ENCODE data around the gene FAM174C. TPM values are rescaled to one million over a fixed set of nuclear protein-coding genes. Genes with fewer than 3 reads are reported as not detected.
"Not testable (repeated sequence)": the region's sequence is repeated elsewhere in the genome, so short reads cannot be mapped to it uniquely, and the experiment has no call there.

The FAM174C gene
- polyA plus RNA-seq, 3 donors from 2014 or later, result 50.5 to 98.4 (median 86.9) TPM

DNA sequence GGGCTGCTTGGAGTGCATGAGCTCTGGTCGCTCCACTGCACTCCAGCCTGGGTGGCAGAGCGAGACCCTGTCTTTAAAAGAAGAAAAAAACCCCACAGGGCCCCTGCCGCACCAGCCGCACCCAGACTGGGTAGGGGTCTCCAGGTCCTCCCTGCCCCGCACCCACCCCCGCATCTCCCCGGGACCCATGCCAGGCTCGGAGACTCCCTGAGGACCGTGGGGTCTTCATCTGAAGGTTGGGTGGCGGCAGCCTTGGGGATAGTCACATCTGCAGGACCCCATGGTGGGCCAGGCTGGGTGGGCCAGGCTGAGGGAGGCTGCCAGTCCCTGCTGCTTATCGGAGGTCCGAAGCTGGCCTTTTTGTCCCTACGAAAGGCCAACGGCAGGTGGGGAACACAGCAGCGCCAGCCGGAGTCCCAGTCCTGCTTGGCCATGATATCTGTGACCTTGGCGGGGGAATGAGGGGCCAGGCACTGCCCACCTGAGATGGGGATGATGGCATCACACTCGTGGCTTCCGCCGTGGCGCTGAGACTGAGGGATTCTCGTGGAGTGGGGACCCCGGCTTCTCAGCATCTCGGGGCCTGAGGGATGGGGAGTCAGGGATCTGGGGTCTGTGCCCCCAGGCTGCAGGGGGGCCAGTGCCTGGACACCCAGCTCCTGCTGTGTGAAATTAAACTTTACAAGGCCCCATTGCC is 21.4 kb downstream of the FAM174C start:
- H3K4me1 Mint-ChIP-seq, result peaks cover 0 to 4% of the 10 kb centered on the region in 2 donors
- H3K27me3 Mint-ChIP-seq (ENCODE audit: low read depth in 3 of 3), result peaks cover 0 to 12% (median 3%) of the 10 kb centered on the region in 3 donors
- H3K4me3 Mint-ChIP-seq, result peak overlapping the region in 2 of 5 donors; percentile 7 to 29
- no peak for DNase-seq
- no peak overlapping the region for H3K27ac Mint-ChIP-seq
- no peaks in the 10 kb centered on the region for H3K36me3 Mint-ChIP-seq
- H3K9me3 Mint-ChIP-seq, result no peaks in the 10 kb centered on the region

DNA sequence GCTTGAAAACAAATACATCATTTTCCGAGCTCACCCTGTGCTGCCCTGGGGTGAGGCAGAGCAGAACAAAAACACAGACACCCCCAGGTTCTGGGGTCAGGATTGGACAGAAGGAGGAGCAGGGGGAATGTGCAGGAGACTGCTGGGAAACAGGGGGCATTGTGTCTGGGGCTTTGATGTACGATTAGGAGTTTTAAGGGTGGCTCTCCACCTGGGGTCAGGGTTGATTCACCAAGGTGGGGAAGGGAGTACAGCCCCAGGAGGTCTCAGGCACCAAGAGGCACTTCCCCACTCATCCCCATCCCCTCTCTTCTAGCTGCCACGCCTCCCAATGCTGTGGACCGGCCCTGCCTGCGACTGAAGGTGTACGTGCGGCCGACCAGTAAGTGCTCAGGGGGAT is 22.9 kb downstream of the FAM174C start:
- H3K9me3 Mint-ChIP-seq, result no peaks in the 10 kb centered on the region
- no peak overlapping the region for H3K27ac Mint-ChIP-seq
- H3K4me1 Mint-ChIP-seq, result peaks cover 0 to 4% of the 10 kb centered on the region in 2 donors
- H3K27me3 Mint-ChIP-seq (ENCODE audit: low read depth in 3 of 3), result peaks cover 0 to 8% (median 3%) of the 10 kb centered on the region in 3 donors
- no peak overlapping the region for H3K4me3 Mint-ChIP-seq
- no peaks in the 10 kb centered on the region for H3K36me3 Mint-ChIP-seq
- DNase-seq, result no peak

DNA sequence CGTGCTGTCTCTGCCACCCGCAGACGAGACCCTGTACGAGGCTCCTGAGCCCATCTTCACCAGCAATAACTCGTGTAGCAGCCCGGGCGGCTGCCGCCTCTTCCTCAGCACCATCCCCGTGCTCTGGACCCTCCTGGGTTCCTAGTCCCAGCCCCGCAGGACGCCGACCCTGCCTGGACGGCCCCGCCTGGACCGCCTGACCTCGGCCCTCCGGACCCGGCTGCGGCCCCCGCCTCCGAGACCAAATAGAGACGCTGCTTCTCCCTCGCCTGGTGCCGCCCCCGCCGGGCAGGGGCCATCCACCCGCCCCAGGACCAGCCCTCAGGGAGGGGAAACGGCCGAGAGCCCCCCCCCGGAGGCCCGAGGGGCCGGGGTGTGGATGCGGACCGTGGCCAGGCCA is 24.5 kb downstream of the FAM174C start:
- H3K9me3 Mint-ChIP-seq, result no peaks in the 10 kb centered on the region
- DNase-seq, result no peak
- no peaks in the 10 kb centered on the region for H3K36me3 Mint-ChIP-seq
- no peak overlapping the region for H3K27ac Mint-ChIP-seq
- H3K27me3 Mint-ChIP-seq (ENCODE audit: low read depth in 3 of 3), result peaks cover 0 to 8% (median 3%) of the 10 kb centered on the region in 3 donors
- H3K4me1 Mint-ChIP-seq, result peaks cover 0 to 4% of the 10 kb centered on the region in 2 donors
- H3K4me3 Mint-ChIP-seq, result no peak overlapping the region

DNA sequence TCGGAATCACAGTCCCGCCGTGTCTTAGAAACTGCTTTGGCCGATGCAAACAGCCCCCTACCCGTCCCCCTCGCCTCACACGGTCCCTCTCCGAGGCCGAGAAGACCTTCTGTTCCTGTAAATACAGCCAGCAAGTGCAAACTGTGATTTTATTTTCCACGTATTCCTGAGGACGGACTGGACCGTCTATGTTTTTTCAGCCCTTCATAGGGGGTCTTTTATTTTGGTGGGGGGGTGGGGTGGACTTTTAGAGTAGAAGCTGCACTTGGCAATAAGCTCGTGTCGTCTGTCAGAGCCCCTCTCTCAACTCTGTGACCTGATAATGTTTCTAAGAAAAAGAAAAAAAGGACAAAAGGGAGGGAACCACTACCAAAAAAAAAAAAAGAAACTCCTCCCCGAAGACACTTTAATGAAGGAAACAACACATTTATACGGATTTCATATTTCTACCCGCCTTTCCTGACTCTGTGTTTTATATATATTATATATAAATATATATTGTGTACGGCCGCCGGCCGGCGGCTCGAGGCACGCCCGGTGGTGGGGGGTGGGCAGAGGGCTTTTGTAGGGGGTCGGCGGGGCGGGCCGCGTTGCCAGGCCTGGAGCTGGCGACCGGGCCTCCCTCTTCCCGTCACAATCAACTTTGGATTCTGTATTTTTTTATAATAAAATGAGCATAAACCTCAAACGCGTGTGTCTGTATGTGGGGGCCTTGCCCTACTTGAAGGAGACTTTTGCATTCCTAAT is 25.6 kb downstream of the FAM174C start:
- no peaks in the 10 kb centered on the region for H3K9me3 Mint-ChIP-seq
- H3K27ac Mint-ChIP-seq, result no peak overlapping the region
- H3K36me3 Mint-ChIP-seq, result no peaks in the 10 kb centered on the region
- DNase-seq, result no peak
- H3K27me3 Mint-ChIP-seq (ENCODE audit: low read depth in 3 of 3), result peaks cover 0 to 8% (median 3%) of the 10 kb centered on the region in 3 donors
- peaks cover 0 to 4% of the 10 kb centered on the region in 2 donors for H3K4me1 Mint-ChIP-seq
- H3K4me3 Mint-ChIP-seq, result no peak overlapping the region

DNA sequence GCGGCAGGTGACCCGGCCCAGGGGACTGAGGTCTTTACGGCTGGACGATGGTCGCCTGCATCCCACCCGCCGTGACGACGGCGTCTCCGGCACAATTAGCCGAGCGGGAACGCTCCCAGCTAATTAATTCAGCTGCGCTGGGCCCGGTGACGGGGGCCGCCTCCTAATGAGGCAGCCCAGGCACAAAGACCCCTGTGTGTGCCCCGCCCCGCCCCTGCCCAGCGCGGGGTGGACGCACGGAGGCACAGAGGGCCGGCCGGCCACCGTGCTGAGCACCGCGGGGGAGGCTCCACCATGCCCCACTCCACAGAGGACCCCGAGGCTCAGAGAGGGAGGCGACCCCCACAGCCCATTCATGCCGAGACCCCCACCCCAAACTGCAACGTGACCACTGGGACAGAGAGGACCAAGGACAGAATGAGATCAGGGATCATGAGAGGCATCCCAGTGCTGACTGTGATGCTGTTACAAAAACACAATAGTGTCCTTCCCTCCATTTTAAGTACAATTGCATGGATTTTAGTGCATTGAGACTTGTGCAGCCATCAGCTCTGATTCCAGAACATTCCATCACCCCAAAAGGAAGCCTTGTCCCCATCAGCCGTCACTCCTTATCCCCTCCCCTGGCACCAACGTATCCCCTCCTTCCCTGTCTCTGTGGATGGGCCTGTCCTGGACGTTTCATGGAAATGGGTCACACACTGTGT is 27.4 kb downstream of the FAM174C start:
- H3K27ac Mint-ChIP-seq, result no peak overlapping the region
- H3K36me3 Mint-ChIP-seq, result no peaks in the 10 kb centered on the region
- no peaks in the 10 kb centered on the region for H3K9me3 Mint-ChIP-seq
- DNase-seq, result no peak
- no peaks in the 10 kb centered on the region for H3K4me1 Mint-ChIP-seq
- H3K4me3 Mint-ChIP-seq, result no peak overlapping the region
- H3K27me3 Mint-ChIP-seq (ENCODE audit: low read depth in 3 of 3), result peaks cover 0 to 5% (median 4%) of the 10 kb centered on the region in 3 donors

DNA sequence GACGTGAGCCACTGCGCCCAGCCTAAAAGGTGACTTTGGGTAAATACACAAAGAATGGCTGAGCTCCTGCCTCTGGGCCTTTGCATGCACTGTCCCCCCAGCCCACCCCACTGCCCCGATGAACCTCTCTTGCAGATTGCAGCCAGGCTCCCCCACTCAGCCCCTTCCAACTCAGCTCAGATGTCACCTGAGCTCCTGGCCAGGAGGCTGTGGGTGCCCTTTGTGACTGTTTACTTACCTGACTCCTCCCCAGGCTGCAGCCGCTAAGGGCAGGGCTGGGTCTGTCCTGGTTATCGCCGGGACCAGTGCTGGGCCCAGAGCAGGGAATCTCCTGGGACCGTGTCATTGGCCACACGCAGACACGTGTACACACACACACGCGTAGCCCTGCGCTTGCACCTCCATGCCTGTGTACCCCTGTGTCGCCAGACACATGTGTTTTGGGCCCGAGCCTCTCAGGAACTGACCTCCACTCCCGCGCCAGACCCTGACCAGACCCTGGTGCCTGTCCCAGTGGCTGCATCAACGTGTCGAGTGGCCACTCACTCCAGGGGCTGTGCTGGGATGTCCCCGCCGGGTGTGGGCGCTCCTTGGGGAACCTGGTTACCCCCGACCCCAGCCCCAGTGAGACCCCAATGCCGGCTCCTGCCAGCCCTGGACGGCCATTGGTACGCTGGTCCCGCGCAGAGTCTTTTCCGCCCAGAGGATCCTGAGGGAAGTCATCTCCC is 29.0 kb downstream of the FAM174C start:
- Mint-ChIP-seq H3K4me1 (no peaks in the 10 kb centered on the region), H3K27me3 (ENCODE audit: low read depth in 3 of 3) (peaks cover 0 to 5% (median 4%) of the 10 kb centered on the region in 3 donors), H3K4me3 (no peak overlapping the region), H3K9me3 (no peaks in the 10 kb centered on the region), H3K36me3 (no peaks in the 10 kb centered on the region), H3K27ac (no peak overlapping the region)
- DNase-seq, result no peak

DNA sequence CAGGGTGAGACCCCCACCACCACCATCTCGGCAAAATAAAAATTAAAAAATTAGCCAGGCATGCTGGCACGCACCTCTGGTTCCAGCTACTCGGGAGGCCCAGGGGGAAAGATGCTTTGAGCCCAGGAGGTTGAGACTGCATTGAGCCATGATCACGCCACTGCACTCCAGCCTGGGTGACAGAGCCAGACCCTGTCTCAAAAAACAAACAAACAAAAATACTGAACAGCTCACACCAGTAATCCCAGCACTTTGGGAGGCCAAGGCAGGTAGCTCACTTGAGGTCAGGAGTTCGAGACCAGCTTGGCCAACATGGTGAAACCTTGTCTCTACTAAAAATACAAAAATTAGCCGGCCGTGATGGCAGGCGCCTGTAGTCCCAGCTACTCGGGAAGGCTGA is 30.0 kb downstream of the FAM174C start:
- not testable (repeated sequence) for H3K9me3 Mint-ChIP-seq; DNase-seq; H3K4me1 Mint-ChIP-seq; H3K27ac Mint-ChIP-seq; H3K4me3 Mint-ChIP-seq; H3K36me3 Mint-ChIP-seq; H3K27me3 Mint-ChIP-seq (ENCODE audit: low read depth in 3 of 3)

DNA sequence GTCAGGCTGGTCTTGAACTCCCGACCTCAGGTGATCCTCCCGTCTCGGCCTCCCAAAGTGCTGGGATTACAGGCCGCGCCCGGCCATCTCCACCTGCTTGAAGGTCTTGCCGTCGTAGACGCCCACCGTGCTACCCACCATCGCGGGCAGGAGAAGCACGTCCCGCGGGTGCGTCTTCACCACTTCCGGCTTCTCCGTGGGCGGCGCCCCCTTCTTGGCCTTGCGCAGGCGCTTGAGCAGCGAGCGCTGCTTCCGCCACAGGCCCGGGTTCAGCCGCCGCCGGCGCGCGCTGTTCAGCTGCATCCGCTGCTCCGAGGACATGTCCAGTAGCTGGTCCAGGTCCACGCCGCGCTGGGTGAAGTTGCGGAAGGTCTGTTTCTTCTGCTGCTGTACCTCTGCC is 32.0 kb downstream of the FAM174C start:
- Mint-ChIP-seq H3K4me1 (no peaks in the 10 kb centered on the region), H3K9me3 (no peaks in the 10 kb centered on the region), H3K4me3 (no peak overlapping the region), H3K36me3 (no peaks in the 10 kb centered on the region), H3K27me3 (ENCODE audit: low read depth in 3 of 3) (peaks cover 1 to 2% (median 2%) of the 10 kb centered on the region in 3 donors), H3K27ac (no peak overlapping the region)
- DNase-seq, result no peak

DNA sequence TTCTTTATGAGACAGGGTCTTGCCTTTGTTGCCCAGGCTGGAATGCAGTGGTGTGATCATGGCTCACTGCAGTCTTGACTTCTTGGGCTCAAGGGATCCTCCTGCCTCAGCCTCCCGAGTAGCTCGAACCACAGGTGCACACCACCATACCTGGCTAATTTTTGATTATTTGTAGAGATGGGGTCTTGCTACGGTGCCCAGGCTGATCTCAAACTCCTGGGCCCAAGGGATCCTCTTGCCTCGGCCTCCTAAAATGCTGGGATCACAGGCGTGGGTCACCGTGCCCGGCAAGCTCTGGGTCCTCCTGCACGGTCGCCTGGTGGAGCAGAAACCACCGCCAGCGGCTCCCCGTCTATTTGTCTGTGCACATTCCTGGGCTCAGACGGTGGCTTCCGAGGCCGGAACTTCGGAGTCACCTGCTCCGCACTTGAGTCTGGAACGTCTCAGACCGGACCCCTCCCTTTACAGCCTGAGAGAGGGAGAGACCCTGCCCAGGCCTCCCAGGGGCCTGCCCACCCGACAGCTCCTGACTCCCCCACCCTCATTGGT is 32.5 kb downstream of the FAM174C start:
- Mint-ChIP-seq H3K4me1 (no peaks in the 10 kb centered on the region), H3K4me3 (no peak overlapping the region), H3K27ac (no peak overlapping the region), H3K36me3 (no peaks in the 10 kb centered on the region), H3K27me3 (ENCODE audit: low read depth in 3 of 3) (peaks cover 1 to 2% (median 2%) of the 10 kb centered on the region in 3 donors), H3K9me3 (no peaks in the 10 kb centered on the region)
- DNase-seq, result no peak

DNA sequence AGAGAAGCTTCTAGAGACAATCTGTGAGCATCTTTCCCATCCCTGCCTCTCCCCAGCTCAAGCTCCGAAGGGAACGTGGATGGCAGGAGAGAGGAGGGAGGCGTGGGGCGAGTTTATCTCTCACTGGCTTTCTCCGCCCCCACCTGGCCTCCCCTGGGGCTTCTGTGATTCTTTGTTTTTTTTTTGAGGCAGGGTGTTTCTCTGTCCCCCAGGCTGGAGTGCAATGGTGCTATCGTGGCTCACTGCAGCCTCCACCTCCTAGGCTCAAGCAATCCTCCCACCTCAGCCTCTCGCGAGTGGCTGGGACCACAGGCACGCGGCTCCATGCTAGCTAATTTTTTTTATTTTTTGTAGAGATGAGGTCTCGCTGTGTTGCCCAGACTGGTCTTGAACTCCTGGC is 33.4 kb downstream of the FAM174C start:
- peaks cover 1 to 2% (median 2%) of the 10 kb centered on the region in 3 donors for H3K27me3 Mint-ChIP-seq (ENCODE audit: low read depth in 3 of 3)
- no peaks in the 10 kb centered on the region for H3K36me3 Mint-ChIP-seq
- H3K27ac Mint-ChIP-seq, result no peak overlapping the region
- no peak for DNase-seq
- H3K4me1 Mint-ChIP-seq, result no peaks in the 10 kb centered on the region
- H3K4me3 Mint-ChIP-seq, result no peak overlapping the region
- H3K9me3 Mint-ChIP-seq, result no peaks in the 10 kb centered on the region

DNA sequence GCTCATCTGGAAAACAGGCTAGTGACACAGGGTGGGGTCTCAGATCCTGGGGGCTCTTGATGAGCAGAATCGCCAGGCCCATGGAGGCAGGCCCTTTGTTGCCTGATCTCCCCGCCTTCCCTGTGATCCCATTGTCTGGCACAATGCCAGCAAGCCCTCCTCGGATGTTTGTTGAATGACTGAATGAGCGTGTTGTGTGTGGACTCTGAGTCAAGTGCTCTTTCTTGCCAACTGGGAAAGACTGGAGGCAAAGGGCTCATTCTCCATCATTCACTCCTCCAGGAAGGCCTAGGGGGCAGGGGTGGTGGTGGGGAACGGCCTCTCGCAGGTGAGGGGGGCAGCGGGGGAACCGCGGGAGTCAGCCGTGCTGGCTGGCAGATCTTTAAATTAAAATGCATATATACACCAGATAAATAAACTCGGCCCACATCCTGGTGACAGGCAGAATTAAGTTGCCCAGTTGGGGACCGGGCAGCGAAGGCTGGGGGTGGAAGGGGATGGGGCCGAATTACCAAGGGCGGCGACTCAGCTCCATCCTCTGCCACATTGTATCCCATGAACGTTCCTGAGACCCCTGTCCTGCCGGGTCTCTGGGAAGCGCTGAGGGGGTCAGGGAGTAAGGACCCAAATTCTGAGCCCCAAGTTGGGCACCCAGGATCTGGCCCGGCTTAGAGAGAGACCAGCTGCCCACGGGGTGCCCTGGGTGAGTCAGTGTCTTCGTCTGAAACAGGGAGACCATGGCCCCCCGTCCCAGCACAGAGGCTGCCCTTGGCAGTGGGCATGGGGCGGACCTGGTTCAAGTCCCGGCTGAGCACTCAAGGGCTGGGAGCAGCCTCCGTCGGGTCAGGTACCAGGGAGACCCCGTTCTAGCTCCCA is 34.9 kb downstream of the FAM174C start:
- no peak for DNase-seq
- Mint-ChIP-seq H3K4me1 (no peaks in the 10 kb centered on the region), H3K36me3 (no peaks in the 10 kb centered on the region), H3K27ac (no peak overlapping the region), H3K4me3 (no peak overlapping the region), H3K27me3 (ENCODE audit: low read depth in 3 of 3) (peaks cover 2 to 4% (median 2%) of the 10 kb centered on the region in 3 donors), H3K9me3 (no peaks in the 10 kb centered on the region)

DNA sequence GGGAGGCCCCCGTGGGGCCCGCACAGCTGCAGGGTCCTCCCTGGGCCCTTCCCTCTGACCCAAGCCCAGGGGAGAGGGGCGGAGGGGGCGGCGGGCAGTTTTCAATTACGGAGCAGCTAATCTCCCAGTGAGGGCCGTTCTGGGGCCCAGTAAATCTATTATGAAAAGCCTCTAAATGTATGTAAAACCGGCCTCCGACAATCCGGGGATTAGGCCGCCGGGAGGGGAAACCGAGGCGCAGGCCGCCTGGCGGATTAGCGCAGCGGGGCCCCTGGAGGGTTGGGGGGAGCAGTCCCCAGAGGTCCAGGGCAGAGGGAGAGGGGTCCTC is 35.5 kb downstream of the FAM174C start:
- no peaks in the 10 kb centered on the region for H3K36me3 Mint-ChIP-seq
- no peak overlapping the region for H3K27ac Mint-ChIP-seq
- no peak for DNase-seq
- no peaks in the 10 kb centered on the region for H3K9me3 Mint-ChIP-seq
- H3K4me3 Mint-ChIP-seq, result no peak overlapping the region
- no peaks in the 10 kb centered on the region for H3K4me1 Mint-ChIP-seq
- peaks cover 4 to 7% (median 4%) of the 10 kb centered on the region in 3 donors for H3K27me3 Mint-ChIP-seq (ENCODE audit: low read depth in 3 of 3)
